ENCODE data around the gene MVB12B. TPM values are rescaled to one million over a fixed set of nuclear protein-coding genes. Genes with fewer than 3 reads are reported as not detected.
A peak's percentile ranks its signal among the peaks of the same experiment; 100 is the strongest.

The MVB12B gene
- total RNA-seq, 1 experiment from 2014 or later = 5.5 TPM

DNA sequence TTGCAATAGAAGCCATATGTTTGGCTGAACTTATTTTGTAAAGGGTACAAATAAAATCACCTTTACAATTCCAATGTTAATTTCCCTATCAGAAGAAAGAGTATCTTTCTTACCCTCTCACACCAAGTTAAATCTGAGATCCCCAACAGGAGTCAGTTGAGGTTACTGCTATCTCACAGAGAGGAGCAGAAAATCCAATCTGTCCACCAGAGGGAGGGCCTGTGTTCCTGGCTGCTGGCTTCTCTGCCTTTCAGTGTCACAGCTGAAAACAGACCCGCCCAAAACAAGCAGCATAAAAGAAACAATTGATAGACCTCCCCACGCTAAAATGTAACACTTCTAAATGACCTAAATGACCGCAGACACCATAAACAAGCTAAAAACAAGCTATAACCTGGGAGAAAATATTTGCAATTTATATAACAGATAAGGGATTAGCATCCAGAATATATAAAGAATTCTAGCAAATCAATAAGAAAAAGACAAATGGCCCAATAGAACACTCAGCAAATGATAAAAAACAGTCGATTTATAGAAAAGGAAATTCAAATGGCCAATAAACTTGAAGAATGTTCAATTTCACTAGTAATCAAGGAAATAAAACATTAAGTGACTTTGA, 24.5 kb upstream of the MVB12B start:
- peak; percentile 54 for DNase-seq (ENCODE audit: extremely low read depth, low read depth)

DNA sequence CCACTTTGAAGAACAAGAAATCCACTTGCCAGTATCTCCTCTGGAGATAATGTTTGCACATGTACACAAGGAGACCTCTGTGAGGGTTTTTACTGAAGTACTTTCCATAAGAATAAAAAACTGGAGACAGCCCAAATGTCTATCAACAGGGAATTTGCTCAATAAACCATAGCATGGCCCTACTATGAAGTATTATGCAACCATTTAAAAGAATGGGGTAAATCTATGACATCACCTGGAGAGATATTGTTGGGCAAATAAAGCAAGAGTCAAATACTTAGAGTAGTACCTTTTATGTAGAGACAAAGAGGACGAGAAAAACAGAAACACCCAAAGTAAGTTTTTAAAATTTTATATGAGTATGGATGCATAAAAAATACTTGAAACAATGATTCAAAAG, 23.9 kb upstream of the MVB12B start:
- DNase-seq (ENCODE audit: extremely low read depth, low read depth) = no peak

DNA sequence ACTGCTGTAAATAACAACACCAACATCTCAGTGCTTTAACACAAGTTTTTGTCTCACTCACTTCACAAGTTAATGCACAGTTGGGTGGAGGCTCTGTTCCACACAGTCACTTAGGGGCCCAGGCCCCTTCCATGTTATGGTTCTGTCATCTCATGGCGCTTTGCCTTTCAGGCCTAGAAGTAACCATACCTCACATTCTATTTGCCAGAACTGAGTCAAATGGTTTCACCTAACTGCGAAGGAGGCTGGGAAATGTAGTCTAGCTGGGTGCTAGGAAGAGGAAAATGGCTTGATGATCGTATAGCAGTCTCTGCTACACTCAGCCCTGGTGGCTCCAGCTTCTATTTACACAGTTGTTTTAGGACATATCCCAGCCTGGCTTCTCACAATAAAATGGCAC, 23.1 kb upstream of the MVB12B start:
- no peak for DNase-seq (ENCODE audit: extremely low read depth, low read depth)

- no peak for DNase-seq (ENCODE audit: extremely low read depth, low read depth)
Measured at GRCh38 chr9:126304207-126304970, 22.2 kb upstream of the MVB12B start.

GRCh38 chr9:126304971-126305320, 21.7 kb upstream of the MVB12B start:
- no peak for DNase-seq (ENCODE audit: extremely low read depth, low read depth)

DNA sequence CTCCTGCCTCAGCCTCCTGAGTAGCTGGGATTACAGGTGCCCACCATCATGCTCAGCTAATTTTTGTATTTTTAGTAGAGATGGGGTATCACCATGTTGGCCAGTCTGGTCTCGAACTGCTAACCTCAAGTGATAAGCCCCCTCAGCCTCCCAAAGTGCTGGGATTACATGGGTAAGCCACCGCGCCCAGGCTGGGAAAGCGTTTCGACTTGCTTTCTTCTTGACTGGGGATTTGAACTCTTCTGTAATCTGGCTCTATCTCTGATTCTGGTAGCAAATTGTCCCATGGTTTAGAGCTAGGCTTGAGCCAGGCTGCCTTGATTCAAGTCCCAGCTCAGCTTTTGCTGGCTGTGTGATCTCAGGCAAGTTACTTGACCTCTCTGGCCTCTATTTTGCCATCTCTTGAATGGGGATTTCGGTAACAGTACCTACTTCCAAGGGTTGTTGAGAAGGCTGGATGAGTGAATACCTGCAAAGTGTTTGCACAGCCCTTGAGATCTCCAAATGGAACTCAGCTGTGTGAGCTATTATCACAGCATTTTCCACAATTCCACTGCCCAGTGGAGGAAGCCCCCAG, 20.5 kb upstream of the MVB12B start:
- DNase-seq (ENCODE audit: extremely low read depth, low read depth) = no peak

- DNase-seq (ENCODE audit: extremely low read depth, low read depth) = no peak
Measured at GRCh38 chr9:126307322-126308061, 19.1 kb upstream of the MVB12B start.

DNA sequence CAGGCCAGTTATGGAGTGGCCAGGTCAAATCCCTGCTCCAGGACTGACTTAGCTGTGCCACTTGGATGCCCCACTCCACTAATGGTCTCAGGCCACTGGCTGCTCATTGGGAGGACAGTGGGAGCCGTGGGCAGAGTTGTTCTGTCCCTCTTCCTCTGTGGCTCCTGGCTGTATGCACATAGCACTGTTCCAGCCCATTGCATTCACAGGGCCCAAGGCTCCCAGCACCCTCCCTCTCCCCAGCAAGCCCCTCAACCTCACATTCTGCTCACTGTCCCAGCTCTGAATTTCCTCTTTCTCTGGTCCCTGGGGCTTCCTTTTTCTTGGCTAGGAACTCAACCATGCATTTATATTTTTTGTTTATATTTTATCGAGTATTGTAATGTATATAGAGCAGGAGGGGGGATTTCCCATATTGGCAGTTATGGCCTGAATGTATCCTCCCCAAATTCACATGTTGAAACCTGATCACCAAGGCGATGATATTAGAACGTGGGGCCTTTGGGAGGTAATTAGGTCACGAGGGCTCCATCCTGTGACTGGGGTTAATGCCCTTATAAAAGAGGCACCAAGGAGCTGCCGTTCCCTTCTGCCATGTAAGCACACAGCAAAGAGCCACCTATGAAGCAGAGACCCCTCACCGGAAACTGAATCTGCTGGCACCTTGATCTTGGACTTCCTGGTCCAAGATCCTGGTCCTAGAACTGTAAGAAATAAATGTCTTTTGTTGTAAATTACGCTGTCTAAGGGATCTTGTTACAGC, 17.0 kb upstream of the MVB12B start:
- no peak for DNase-seq (ENCODE audit: extremely low read depth, low read depth)

DNA sequence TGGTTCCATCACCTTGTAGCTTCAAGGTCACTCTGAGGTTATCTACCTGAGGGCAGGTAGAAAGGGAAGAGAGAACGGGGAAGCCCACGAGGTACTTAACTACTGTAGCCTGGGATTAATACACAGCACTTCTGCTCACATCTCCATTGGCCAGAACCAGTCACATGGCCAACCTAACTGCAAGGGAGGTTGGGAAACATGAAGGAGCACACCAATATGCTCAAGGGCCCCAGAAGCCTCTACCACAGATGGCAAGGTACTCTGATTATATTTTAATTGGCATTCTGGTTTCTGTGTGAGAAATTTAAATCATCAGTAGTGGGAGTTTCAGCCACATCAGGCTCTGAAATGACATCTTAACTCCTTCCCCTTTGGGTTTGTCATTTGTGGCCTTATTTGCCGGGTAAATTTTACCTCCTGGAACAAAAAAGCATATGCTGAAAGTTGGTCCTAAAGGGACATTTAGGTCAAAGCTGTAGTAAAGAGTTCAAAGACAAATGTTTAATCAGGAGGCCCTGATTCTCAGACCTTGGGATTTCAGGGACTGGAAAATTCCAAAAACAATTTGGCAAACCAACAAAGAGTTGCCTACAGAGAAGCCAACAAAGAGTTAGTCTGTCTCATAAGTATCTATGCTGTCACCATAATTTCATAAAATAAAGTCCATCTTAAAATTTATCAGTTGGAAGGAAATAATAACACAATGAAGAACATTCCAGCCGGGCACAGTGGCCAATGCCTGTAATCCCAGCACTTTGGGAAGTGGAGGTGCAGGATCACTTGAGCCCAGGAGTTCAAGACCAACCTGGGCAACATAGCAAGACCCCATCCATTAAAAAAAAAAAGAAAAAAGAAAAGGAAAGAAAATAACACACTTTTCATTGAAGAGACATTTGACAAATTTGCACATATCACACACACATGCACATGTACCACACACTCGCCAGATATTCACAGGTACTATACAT, 13.8 kb upstream of the MVB12B start:
- no peak for DNase-seq (ENCODE audit: extremely low read depth, low read depth)

- DNase-seq (ENCODE audit: extremely low read depth, low read depth) = no peak
Measured at GRCh38 chr9:126316085-126316655, 10.5 kb upstream of the MVB12B start.

DNA sequence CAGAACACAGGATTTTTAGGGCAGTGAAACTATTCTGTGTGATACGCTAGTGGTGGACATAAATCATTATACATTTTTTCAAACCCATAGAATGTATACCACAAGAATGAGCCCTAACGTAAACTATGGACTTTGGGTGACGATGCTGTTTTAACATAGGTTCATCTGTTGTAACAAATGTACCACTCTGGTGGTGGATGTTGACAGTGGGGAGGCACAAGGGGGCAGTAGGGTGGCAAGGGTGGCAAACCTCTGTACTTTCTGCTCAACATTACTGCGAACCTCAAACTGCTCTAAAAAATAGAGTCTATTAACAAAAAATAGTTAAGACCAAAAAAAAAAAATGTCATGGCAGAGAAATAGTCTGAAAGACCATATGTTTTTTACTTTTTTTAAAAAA, 9.1 kb upstream of the MVB12B start:
- DNase-seq (ENCODE audit: extremely low read depth, low read depth) = no peak

- DNase-seq (ENCODE audit: extremely low read depth, low read depth) = no peak
Measured at GRCh38 chr9:126318858-126319257, 7.8 kb upstream of the MVB12B start.

DNA sequence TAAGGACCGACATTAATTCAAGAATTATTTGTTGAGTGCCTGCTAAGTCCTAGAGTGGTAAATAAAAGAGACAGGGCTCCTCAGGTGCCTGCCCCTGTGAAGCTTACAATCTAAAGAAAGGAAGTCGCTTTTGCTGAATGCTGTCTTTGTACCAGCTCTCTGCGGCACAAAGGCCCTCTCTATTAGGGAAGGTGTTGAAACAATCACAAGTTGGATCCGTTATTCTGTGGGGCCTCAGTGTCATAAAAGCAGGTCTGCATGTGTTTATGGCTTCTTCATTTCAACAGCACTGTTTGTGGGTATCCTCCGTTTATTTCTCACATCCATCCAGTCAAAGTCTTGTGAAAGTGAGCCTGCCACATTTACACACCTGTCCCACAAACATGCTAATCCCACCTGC, 7.0 kb upstream of the MVB12B start:
- no peak for DNase-seq (ENCODE audit: extremely low read depth, low read depth)

DNA sequence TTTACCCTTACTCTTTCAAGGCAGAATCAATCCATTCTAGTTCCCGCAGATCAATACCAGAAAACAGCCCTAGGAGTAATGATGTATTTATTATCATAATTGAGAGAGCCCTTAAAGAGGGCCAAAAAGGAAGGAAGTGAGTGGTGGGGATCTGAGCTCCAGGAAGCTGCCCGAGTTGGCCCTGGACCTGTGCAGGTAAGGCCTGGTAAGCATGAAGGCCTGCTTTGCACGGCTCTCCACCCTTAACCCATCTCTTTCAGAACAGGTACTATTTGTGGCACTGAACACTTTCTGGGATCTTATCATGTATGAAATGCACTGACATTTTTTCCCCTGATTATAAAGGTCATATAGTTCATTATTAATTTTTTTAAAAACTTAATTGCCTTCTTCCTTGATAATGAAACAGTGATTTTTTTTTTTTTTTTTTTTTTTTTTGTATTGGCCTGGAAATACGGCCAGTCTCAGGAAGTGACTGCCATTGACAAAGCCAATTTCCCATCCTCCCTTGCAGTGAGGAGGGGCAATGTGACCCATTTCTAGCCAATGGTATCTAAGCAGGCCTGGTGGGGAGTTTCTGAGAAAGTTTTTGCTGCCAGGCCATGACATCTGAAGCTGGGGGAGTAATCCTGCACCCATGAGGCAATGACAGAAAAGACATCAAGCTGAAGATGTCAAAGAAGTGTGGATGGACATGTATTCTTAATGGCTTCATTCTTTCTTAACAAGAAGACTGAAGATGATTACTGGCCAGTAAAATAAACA, 6.3 kb upstream of the MVB12B start:
- no peak for DNase-seq (ENCODE audit: extremely low read depth, low read depth)

DNA sequence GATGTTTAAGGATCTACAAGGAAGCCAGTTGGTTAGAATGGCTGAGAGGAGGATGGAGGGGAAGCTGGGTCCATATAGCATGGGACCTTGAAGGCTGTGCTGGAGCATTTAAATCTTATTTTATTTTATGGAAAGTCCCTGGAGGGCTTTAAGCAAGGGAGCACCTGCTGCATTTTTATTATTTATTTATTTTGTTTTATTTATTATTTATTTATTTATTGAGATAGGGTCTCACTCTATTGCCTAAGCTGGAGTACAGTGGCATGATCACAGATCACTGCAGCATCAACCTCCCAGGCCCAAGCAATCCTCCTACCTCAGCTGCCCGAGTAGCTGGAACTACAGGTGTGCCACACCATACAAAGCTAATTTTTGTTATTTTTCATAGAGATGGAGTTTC, 4.9 kb upstream of the MVB12B start:
- DNase-seq (ENCODE audit: extremely low read depth, low read depth) = no peak

DNA sequence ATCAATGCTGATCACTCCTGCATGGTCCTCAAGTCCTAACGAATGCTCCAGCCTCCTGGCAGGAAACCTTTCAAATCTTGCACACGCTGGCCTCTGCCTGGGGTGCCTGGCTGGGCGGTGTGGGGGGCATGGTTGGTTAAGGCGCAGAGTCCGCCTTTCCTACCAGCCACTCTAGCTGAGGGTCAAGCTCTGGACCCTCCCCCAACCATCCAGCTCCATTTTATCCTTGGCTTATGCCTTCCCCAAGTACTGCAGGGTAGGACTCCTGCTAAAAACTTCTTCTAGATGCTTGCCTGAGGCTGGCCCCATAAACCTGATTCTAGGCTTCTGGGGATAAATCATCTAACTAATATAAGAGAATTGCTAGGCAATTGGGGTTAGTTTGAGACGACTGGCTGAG, 808 bp upstream of the MVB12B start:
- no peak for DNase-seq (ENCODE audit: extremely low read depth, low read depth)

DNA sequence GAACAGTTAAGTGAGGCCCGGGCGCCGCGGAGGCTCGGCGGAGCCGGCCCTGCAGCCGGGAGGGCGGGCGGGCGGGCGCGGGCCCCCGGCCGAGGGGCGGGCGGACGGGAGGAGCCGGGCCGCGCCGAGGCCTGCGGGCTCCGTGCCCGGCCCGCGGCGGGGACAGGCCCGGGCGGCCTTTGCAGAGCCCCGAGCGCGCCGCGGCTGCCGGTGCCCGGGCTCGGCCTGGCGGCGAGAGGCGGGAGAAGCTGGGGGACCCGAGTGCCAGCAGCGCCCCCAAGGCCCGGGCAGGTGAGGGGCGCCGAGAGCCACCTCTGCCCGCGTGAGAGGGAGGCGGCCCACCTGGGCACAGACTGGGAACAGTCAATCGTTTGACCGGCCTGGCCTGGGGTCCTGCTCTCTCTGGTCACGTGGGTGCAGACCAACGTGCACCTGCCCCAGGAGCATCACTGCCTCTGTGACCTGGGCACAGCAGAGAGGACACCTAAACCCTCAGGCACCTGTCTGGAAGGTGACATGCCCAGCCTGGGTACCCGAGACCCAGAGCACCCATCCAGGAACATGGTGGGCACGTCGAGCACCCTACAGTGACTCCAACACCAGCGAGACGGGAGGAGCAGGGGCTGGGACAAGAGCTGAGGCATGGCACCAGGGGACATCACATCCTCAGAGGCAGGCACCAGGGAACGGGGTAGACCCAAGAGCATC, 531 bp downstream of the MVB12B start:
- no peak for DNase-seq (ENCODE audit: extremely low read depth, low read depth)

DNA sequence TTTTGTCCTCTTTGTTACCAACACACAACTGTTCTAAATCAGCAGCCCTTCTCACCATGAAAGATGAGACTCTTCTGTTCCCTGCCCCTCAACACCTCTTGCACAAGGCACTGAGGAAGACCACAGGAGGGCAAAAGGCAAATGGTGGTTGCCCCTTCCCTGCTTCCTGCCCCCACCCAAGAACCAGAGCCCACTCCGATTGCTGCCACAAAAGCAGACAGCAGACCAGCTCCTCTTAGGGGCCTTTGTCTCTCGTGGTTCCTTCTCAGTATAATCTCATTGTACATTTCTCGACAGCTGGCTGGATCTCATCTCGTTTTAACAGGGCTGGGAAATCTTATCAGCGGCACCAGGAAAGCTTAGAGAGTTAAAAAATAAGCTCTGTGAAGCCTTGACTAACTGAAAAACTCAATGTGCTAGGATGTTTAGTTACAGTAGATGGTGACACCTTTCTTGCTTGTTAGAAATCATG, 1.1 kb downstream of the MVB12B start:
- DNase-seq (ENCODE audit: extremely low read depth, low read depth) = no peak

Data from NCI-H460 (cell line).